Fibroblast of mammary gland (primary cell): ENCODE measurements around the gene AP1M2.

ENCODE experiments used
- DNase-seq: peaks from one replicate; pipeline ENCODE4 v3.0.0-alpha.2; 2010; ENCODE audit warnings: low read depth
- H3K4me3 ChIP-seq: 2 replicates; pipeline ENCODE4 v1.5.1; 2011; ENCODE audit warnings: low read depth, mild to moderate bottlenecking, low read length, moderate library complexity; ENCODE audit not compliant: control insufficient read depth
- TF ChIP-seq, protein P1 (sequence below): conservative IDR thresholded peaks from 2 replicates; pipeline ENCODE4 v1.5.1; 2011; ENCODE audit warnings: low read depth, low read length, inconsistent platforms; ENCODE audit not compliant: control insufficient read depth, insufficient read depth

The AP1M2 gene

DNA sequence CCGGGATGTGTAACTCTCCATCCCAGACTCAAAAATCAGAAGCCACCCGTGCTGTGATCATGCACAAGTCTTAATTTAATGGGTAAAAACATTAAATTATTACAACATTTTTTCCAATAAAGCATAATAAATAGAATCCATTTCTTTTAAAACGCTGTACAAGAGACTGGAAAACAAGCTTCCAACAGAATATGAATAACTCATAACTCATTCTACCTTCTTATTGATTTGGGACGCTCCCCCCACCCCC, 20.8 kb downstream of the AP1M2 start:
- no peak for DNase-seq
- TF ChIP-seq, protein P1, sequence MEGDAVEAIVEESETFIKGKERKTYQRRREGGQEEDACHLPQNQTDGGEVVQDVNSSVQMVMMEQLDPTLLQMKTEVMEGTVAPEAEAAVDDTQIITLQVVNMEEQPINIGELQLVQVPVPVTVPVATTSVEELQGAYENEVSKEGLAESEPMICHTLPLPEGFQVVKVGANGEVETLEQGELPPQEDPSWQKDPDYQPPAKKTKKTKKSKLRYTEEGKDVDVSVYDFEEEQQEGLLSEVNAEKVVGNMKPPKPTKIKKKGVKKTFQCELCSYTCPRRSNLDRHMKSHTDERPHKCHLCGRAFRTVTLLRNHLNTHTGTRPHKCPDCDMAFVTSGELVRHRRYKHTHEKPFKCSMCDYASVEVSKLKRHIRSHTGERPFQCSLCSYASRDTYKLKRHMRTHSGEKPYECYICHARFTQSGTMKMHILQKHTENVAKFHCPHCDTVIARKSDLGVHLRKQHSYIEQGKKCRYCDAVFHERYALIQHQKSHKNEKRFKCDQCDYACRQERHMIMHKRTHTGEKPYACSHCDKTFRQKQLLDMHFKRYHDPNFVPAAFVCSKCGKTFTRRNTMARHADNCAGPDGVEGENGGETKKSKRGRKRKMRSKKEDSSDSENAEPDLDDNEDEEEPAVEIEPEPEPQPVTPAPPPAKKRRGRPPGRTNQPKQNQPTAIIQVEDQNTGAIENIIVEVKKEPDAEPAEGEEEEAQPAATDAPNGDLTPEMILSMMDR = no peak

DNA sequence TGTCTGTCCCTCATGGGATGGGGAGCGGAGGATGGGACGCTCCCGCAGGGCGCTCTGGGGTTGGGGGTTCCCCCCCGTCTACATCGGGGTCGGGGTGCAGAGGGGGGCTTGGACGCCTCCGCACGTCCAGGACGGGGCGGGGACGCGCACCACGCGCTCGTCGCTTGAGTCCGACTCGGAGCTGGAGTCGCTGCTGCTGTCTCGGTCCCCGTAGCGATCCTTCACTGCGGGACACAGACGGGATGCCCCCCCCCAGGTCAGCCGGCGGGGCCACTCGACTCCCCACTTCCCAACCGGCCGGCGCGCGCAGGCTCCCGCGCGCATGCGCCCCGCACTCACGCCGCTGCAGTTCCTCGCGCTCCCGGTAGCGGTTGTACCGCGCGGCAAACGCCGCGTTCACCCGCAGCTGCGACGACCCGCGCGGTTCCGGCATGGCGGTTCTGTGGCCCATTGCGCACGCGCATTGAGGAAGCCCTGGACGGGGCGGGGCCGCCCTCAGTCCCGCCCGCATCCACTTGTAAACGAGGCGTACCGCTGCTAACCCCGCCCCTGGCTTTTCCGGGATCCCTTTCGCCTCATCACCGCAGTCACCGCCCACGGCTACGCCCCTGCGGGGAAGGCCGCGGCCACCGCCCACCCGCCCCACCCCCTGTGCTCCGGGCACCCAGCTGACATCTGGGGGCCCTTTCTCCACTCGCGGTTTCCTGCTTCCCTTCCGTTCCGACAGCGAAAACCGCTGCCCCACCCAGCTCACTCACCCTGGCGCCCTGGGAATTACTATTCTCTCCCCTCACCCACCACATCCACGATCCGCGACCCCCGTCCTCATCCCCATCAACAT, 21.3 kb downstream of the AP1M2 start, which contains the start of gene KRI1:
KRI1 (minus strand) TSS at position 444 of the 841 bp plus-strand sequence; CDS start at position 433, 11 bp downstream.
- peak within 1 kb of the TSS; percentile 86 for H3K4me3 ChIP-seq
- peak; percentile 95 for DNase-seq
- TF ChIP-seq, protein P1 = no peak

More for the DNA sequence above, 20.8 kb downstream of the AP1M2 start:
- peak overlapping the region; percentile 86 for H3K4me3 ChIP-seq

DNA sequence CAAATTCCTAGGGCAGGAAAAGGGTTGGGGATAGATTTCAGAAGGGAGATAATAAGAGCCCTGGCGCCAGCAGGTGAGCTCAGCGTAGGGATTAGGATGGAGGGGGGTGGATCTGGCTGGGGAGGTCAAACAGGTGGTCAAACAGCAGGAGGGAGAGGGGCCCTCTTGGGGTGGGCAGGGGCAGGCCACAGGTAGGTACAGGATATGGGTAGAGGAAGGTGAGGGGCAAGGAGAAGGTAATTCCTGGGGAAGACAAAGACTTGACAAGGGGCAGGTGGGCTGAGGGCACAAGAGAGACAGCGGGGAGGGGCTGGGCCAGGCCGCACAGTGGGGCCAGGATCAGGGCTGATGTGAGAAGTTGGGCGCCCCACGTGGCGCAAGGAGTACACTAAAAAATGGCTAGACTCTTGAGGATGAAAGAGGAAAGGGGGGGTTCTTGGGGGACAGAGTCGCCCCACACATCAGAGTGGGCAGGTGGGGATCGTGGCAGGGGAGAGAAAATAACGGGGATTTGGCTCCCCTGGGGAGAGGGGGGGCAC, 22.0 kb downstream of the AP1M2 start:
- peak overlapping the region; percentile 86 for H3K4me3 ChIP-seq
- DNase-seq = peak; percentile 40
- TF ChIP-seq, protein P1 = peak; percentile 20

DNA sequence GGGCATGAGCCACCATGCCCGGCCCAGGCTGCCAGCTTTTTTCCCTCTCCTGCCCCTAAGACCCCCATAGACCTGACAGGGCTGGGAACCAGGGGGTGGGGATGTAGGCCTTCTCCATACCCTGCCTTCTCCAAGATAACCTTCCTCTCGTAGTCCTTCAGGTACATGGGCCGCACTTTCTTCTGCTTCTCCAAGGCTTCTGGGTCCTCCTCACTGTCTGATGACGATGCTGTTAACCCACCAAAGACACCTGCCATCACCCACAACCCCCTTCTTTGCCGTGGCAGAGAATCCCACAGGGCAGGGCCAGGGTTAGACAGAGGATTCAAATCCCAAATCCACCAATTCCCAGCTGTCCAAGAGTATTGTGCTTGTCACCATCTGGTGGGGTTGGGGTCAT, 24.5 kb downstream of the AP1M2 start:
- TF ChIP-seq, protein P1 = no peak
- DNase-seq = no peak
- no peak overlapping the region for H3K4me3 ChIP-seq

DNA sequence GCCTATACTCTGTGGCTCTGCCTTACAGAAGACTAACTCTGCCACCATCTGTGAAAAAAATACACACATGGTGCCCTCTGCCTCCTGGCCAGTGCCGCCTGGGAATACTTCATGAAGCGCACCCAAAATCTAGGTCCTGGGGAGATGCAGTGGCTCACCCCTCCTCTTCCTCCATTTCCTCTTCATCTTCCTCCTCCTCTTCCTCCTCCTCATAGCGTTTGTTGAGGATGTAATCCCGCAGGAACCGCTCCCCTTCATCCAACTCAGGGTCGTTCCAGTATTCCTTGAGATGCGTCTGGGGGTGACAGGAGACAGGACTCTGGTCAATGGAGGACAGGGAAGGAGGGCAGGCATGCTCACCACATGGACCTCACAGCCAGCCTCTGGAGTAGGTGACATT, 27.0 kb downstream of the AP1M2 start:
- DNase-seq = no peak
- H3K4me3 ChIP-seq = no peak overlapping the region
- TF ChIP-seq, protein P1 = no peak

DNA sequence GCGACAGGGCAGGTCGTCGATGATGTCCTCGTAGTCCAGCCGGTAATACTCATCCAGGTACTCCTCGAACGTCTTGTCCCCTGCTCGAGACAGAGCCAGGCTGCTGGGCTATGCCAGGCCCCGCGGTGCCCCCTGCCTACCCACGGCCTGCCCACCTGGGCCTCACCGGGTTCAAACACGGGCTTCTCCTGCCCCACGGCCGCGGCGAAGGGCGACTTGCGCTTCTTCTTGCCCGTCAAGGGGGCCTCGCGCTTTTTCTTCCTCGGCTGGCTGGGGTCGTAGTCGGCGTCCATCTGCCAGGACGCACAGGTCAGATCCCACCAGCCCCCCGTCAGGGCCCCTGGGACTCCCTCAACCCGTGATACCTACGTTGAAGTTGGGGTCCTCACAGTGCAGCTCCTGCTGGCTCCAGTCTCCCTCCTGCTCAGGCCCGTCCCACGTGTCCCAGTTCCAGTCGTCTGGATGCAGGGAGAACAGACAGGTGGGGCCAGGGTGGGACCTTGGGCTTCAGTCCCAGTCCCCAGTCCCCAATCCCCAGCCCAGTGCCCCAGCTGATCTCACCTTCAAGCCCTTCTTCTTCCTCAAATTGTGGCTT, 29.4 kb downstream of the AP1M2 start:
- H3K4me3 ChIP-seq = no peak overlapping the region
- TF ChIP-seq, protein P1 = no peak
- no peak for DNase-seq

DNA sequence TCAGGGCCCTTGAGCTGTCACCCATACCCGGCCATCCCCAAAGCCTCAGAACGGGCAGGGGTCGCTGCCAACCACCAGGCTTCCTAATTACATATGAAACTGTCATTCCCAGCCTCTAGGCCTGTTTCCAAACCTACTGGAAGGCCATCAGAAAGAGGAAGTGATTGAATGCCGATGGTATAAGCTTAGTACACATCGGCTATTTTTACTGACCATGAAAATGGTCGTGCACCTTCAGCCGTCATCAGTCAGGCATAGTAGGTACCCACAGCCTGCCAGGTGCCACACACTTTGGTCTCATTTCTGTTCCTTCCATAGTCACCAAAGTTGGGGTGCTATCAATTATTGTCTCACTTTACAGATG, 31.5 kb downstream of the AP1M2 start:
- no peak for DNase-seq
- TF ChIP-seq, protein P1 = no peak
- no peak overlapping the region for H3K4me3 ChIP-seq
